Measurements from ENCODE around the gene NPHP4.

Gene NPHP4

GRCh38 chr1:5992026-5992813 is at the start of gene NPHP4:
NPHP4 (minus strand) TSS chr1:5992425; CDS start chr1:5986289, 6,136 bp downstream.
- DNase-seq = peak; percentile 99

- no peak for DNase-seq
Observed at GRCh38 chr1:6041432-6042062, 49.3 kb upstream of the NPHP4 start.

GRCh38 chr1:6040861-6041415 is 48.7 kb upstream of the NPHP4 start:
- no peak for DNase-seq

- no peak for DNase-seq
Observed at GRCh38 chr1:6040444-6040843, 48.2 kb upstream of the NPHP4 start.

- DNase-seq = no peak
Observed at GRCh38 chr1:6039031-6039430, 46.8 kb upstream of the NPHP4 start.

GRCh38 chr1:6038603-6039002 is 46.4 kb upstream of the NPHP4 start:
- DNase-seq = no peak

- DNase-seq = no peak
Observed at GRCh38 chr1:6037338-6037762, 45.1 kb upstream of the NPHP4 start.

GRCh38 chr1:6035719-6036118 is 43.5 kb upstream of the NPHP4 start:
- no peak for DNase-seq

GRCh38 chr1:6035303-6035702 is 43.1 kb upstream of the NPHP4 start:
- DNase-seq = no peak

GRCh38 chr1:6034750-6035096 is 42.5 kb upstream of the NPHP4 start:
- DNase-seq = no peak

GRCh38 chr1:6033986-6034749 is 41.9 kb upstream of the NPHP4 start:
- DNase-seq = no peak

GRCh38 chr1:6033124-6033523 is 40.9 kb upstream of the NPHP4 start:
- no peak for DNase-seq

- DNase-seq = no peak
Observed at GRCh38 chr1:6030547-6031261, 38.5 kb upstream of the NPHP4 start.

GRCh38 chr1:6030132-6030531 is 37.9 kb upstream of the NPHP4 start:
- DNase-seq = no peak

GRCh38 chr1:6029351-6029750 is 37.1 kb upstream of the NPHP4 start:
- DNase-seq = no peak

GRCh38 chr1:6028042-6028850 is 36.0 kb upstream of the NPHP4 start:
- DNase-seq = peak; percentile 72

GRCh38 chr1:6027591-6027990 is 35.4 kb upstream of the NPHP4 start:
- DNase-seq = no peak

GRCh38 chr1:6026095-6026809 is 34.0 kb upstream of the NPHP4 start:
- DNase-seq = peak; percentile 91

- DNase-seq = no peak
Observed at GRCh38 chr1:6025269-6026094, 33.3 kb upstream of the NPHP4 start.

- no peak for DNase-seq
Observed at GRCh38 chr1:6024376-6024775, 32.2 kb upstream of the NPHP4 start.

Data from CD4-positive, alpha-beta T cell treated with Interferon gamma for 1 hour (primary cell).